ENCODE measurements around the gene UBE3B.

DNA sequence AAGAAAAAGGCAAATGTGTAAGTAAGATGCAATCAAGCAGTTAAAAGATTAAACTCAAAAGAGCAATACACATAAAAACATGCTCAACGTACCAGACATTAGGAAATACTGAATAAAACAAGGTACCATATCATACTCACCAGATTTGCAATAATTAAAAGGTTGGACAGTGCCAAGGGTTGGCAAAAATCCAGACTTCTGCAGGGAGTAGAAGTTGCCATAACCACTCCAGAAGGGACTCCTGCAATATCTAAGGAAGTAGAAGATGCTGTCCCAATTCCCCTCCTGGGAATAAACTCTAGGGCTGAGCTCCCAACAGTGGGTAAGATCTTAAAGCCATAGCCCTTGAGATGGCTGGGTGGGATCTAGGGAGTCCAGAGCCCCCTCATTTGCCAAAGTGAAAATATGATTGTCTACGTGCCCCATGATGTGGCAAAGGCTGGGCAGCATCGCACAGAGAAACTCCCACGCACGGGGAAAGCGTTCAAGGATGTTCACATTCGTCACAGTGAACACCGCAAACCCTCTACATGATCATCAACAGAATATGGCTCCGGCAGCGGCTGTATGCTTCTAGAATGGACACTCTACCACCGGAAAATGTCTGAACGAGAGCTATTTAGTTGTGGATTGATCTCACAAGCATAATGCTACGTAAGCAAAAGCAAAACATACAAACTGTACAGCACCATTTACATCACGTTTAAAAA, 12.6 kb upstream of the UBE3B start:
- TF ChIP-seq, protein P1, sequence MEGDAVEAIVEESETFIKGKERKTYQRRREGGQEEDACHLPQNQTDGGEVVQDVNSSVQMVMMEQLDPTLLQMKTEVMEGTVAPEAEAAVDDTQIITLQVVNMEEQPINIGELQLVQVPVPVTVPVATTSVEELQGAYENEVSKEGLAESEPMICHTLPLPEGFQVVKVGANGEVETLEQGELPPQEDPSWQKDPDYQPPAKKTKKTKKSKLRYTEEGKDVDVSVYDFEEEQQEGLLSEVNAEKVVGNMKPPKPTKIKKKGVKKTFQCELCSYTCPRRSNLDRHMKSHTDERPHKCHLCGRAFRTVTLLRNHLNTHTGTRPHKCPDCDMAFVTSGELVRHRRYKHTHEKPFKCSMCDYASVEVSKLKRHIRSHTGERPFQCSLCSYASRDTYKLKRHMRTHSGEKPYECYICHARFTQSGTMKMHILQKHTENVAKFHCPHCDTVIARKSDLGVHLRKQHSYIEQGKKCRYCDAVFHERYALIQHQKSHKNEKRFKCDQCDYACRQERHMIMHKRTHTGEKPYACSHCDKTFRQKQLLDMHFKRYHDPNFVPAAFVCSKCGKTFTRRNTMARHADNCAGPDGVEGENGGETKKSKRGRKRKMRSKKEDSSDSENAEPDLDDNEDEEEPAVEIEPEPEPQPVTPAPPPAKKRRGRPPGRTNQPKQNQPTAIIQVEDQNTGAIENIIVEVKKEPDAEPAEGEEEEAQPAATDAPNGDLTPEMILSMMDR (conservative IDR thresholded peaks at IDR 0.05 in 1 of 2, IDR thresholded peaks at IDR 0.05 in 1 of 2; ENCODE audit: low read depth in 1 of 2, low read length in 2 of 2), result no peak
- TF ChIP-seq EZH2 (IDR thresholded peaks at IDR 0.05; ENCODE audit: low read length, missing control alignments), result no peak

Data from fibroblast of lung (primary cell).